ENCODE data around the gene IP6K1.

GRCh38 chr3:49716169-49716568 is 70.2 kb downstream of the IP6K1 start:
- TF ChIP-seq GATA3 (IDR thresholded peaks at IDR 0.05; ENCODE audit: low read depth, low read length) (no peak), GATA2 (IDR thresholded peaks at IDR 0.05; ENCODE audit: low read depth, low read length) (no peak)
